ENCODE results near the gene ZNF701. TPM values are rescaled to one million over a fixed set of nuclear protein-coding genes. Genes with fewer than 3 reads are reported as not detected.

ZNF701 gene
- total and polyA plus RNA-seq, 2 experiments from 2014 or later, result 8.5 to 24.7 TPM

- Mint-ChIP-seq H3K36me3 (ENCODE audit: low read depth) (peaks cover 59% of the 10 kb centered on the region), H3K4me3 (no peak overlapping the region), H3K4me1 (no peaks in the 10 kb centered on the region), H3K9me3 (peaks cover 12% of the 10 kb centered on the region), H3K27me3 (ENCODE audit: insufficient read depth, low read depth, poor library complexity) (no peaks in the 10 kb centered on the region), H3K27ac (no peak overlapping the region)
- Histone ChIP-seq H3F3A (replicated peaks; ENCODE audit: low read depth) (0 out of 2 replicates have a peak, but pooled peaks cover 2% of the 10 kb centered on the region), H3K27me3 (ENCODE audit: insufficient read depth) (no peaks in the 10 kb centered on the region), H3K36me3 (ENCODE audit: insufficient read depth) (peaks cover 24% of the 10 kb centered on the region), H3K9me2 (ENCODE audit: insufficient read depth) (no peaks in the 10 kb centered on the region), H3K79me2 (replicated peaks; ENCODE audit: insufficient read depth) (no peaks in the 10 kb centered on the region), H3K4me1 (ENCODE audit: insufficient read depth) (peaks cover 8% of the 10 kb centered on the region), H2AFZ (no peak overlapping the region), H3K4me2 (0 out of 2 replicates have a peak overlapping the region, but pooled peaks have one; percentile 43), H4K20me1 (replicated peaks; ENCODE audit: insufficient read depth) (peaks cover 9% of the 10 kb centered on the region), H3K27ac (ENCODE audit: low read depth) (no peak overlapping the region), H3K4me3 (peak overlapping the region; percentile 18; the same call in 1 of the 2 replicates)
- DNase-seq (ENCODE audit: low spot score), result peak; percentile 58
- ATAC-seq, result peak; percentile 87
- no peak for TF ChIP-seq ZNF114 (CRISPR knock-in tag; IDR thresholded peaks at IDR 0.05)
- TF ChIP-seq, protein P1, sequence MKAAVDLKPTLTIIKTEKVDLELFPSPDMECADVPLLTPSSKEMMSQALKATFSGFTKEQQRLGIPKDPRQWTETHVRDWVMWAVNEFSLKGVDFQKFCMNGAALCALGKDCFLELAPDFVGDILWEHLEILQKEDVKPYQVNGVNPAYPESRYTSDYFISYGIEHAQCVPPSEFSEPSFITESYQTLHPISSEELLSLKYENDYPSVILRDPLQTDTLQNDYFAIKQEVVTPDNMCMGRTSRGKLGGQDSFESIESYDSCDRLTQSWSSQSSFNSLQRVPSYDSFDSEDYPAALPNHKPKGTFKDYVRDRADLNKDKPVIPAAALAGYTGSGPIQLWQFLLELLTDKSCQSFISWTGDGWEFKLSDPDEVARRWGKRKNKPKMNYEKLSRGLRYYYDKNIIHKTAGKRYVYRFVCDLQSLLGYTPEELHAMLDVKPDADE (IDR thresholded peaks at IDR 0.05), result no peak
- TF ChIP-seq NANOG (IDR thresholded peaks at IDR 0.05; ENCODE audit: borderline replicate concordance), result no peak
- no peak for TF ChIP-seq EZH2phosphoT487 (IDR thresholded peaks at IDR 0.05; ENCODE audit: unreplicated experiment)
- TF ChIP-seq ZNF331 (CRISPR knock-in tag; IDR thresholded peaks at IDR 0.05; ENCODE audit: low read depth), result no peak
- no peak for TF ChIP-seq ZNF462 (CRISPR knock-in tag; IDR thresholded peaks at IDR 0.05)
- no peak for TF ChIP-seq POLR2AphosphoS5 (IDR thresholded peaks at IDR 0.05; ENCODE audit: low read depth)
- no peak for TF ChIP-seq STAT1 (IDR thresholded peaks at IDR 0.05; ENCODE audit: unreplicated experiment)
- no peak for TF ChIP-seq CREB1 (CRISPR knock-in tag; IDR thresholded peaks at IDR 0.05; ENCODE audit: low read depth)
These were observed 14.8 kb downstream of the ZNF701 start for GRCh38 chr19:52584736-52585440.

All from GM23338 (cell line).